GM19372 (cell line): ENCODE results near the gene ADAMTS7.
"Not testable (repeated sequence)": the region's sequence is repeated elsewhere in the genome, so short reads cannot be mapped to it uniquely, and the experiment has no call there.

Source experiments
- ATAC-seq: cut with Tn5 transposase; IDR thresholded peaks from one replicate; pipeline ENCODE4 v1.9.1; 2021; ENCODE audit warnings: mild to moderate bottlenecking, low read depth, moderate library complexity; ENCODE audit not compliant: unreplicated experiment

ADAMTS7 gene

GRCh38 chr15:78830514-78831228, 19.4 kb upstream of the ADAMTS7 start:
- ATAC-seq, result no peak

- ATAC-seq, result no peak
Observed at GRCh38 chr15:78828920-78829319, 17.7 kb upstream of the ADAMTS7 start.

- no peak for ATAC-seq
Observed at GRCh38 chr15:78822514-78822913, 11.2 kb upstream of the ADAMTS7 start.

GRCh38 chr15:78811825-78812183, 540 bp upstream of the ADAMTS7 start:
- no peak for ATAC-seq

GRCh38 chr15:78810362-78811123, 721 bp downstream of the ADAMTS7 start:
- no peak for ATAC-seq

- ATAC-seq, result no peak
Observed at GRCh38 chr15:78810003-78810361, 1.3 kb downstream of the ADAMTS7 start.

GRCh38 chr15:78808550-78808949, 2.7 kb downstream of the ADAMTS7 start:
- ATAC-seq, result no peak

- no peak for ATAC-seq
Observed at GRCh38 chr15:78807359-78807758, 3.9 kb downstream of the ADAMTS7 start.

GRCh38 chr15:78804391-78804792, 6.9 kb downstream of the ADAMTS7 start:
- ATAC-seq, result no peak

GRCh38 chr15:78800806-78801205, 10.5 kb downstream of the ADAMTS7 start:
- no peak for ATAC-seq

- ATAC-seq, result no peak
Observed at GRCh38 chr15:78800189-78800588, 11.1 kb downstream of the ADAMTS7 start.

- not testable (repeated sequence) for ATAC-seq
Observed at GRCh38 chr15:78799102-78799501, 12.2 kb downstream of the ADAMTS7 start.

- not testable (repeated sequence) for ATAC-seq
Observed at GRCh38 chr15:78798355-78798754, 12.9 kb downstream of the ADAMTS7 start.

GRCh38 chr15:78797951-78798350, 13.3 kb downstream of the ADAMTS7 start:
- ATAC-seq, result no peak

GRCh38 chr15:78796510-78796909, 14.8 kb downstream of the ADAMTS7 start:
- ATAC-seq, result no peak

GRCh38 chr15:78795043-78795442, 16.2 kb downstream of the ADAMTS7 start:
- no peak for ATAC-seq

- ATAC-seq, result not testable (repeated sequence)
Observed at GRCh38 chr15:78794446-78794845, 16.8 kb downstream of the ADAMTS7 start.

- no peak for ATAC-seq
Observed at GRCh38 chr15:78791357-78791756, 19.9 kb downstream of the ADAMTS7 start.

GRCh38 chr15:78790027-78790426, 21.2 kb downstream of the ADAMTS7 start:
- no peak for ATAC-seq

- no peak for ATAC-seq
Observed at GRCh38 chr15:78789615-78790014, 21.6 kb downstream of the ADAMTS7 start.

GRCh38 chr15:78788016-78788660, 23.1 kb downstream of the ADAMTS7 start:
- no peak for ATAC-seq

- ATAC-seq, result not testable (repeated sequence)
Observed at GRCh38 chr15:78782402-78782801, 28.9 kb downstream of the ADAMTS7 start.
